K562 (cell line): Measurements from ENCODE around the gene SPIRE1. TPM values are rescaled to one million over a fixed set of nuclear protein-coding genes. Genes with fewer than 3 reads are reported as not detected.
"Not testable (repeated sequence)": the region's sequence is repeated elsewhere in the genome, so short reads cannot be mapped to it uniquely, and the experiment has no call there.

ENCODE experiments used
- ATAC-seq: fragments of 200-7000 bp; cut with Tn5 transposase; 3 replicates; pipeline ENCODE4 v1.9.1; 2020; ENCODE audit warnings: moderate library complexity
- BruUV-seq: library from RNA; stranded (reverse); fragments of 400-500 nt; replicated peaks from 2 replicates; lab custom pipeline; 2021; lab: Mats Ljungman, UMichigan
- CTCF ChIA-PET: fragments of 300-600 bp; formaldehyde crosslinking; extraction: SDS; loops from one replicate; lab custom pipeline; 2021; ENCODE audit warnings: low intra/inter-chr PET ratio; lab: Yijun Ruan, JAX
- POLR2A ChIA-PET: fragments of 300-600, 350-650 bp; sonication (Branson Sonifier 250); formaldehyde crosslinking; extraction: SDS; loops from one replicate; lab custom pipeline; 2021; ENCODE audit warnings: antibody characterized with exemption, inconsistent platforms; lab: Yijun Ruan, JAX
- DNase-seq, 4 experiments: peaks; one replicate each; pipeline versions ENCODE4 v3.0.0 to v3.0.0-alpha.2; 2011 to 2018; ENCODE audit warnings: low spot score in 3 of 4, mixed read lengths in 3 of 4; ENCODE audit errors: extremely low read depth in 1 of 4
- FAIRE-seq: peaks from 2 replicates; lab custom pipeline; 2011; peaks lifted over from hg19 to GRCh38; lab: Jason Lieb, UNC
- H2AFZ ChIP-seq: 2 replicates; pipeline ENCODE4 v1.6.0; 2011; ENCODE audit warnings: low read depth, low read length, control low read depth, inconsistent platforms
- H3K27ac ChIP-seq: fragments of 200-600 bp; 3 replicates; pipeline ENCODE4 v1.8.0; 2011; ENCODE audit warnings: low read depth, mild to moderate bottlenecking, control low read depth, inconsistent platforms, low read length, moderate library complexity, mixed read lengths; ENCODE audit errors: extremely low read depth
- H3K27me3 ChIP-seq, 2 experiments: fragments of 300-600 bp in 1 of 2; 2 replicates in 1 of 2; 3 replicates in 1 of 2; pipeline versions ENCODE4 v1.6.0 to v1.8.0; 2011; ENCODE audit warnings: inconsistent platforms in 2 of 2, low read length in 2 of 2, mild to moderate bottlenecking in 1 of 2, mixed read lengths in 1 of 2, moderate library complexity in 1 of 2; ENCODE audit not compliant: control insufficient read depth in 2 of 2, insufficient read depth in 2 of 2
- H3K36me3 ChIP-seq: fragments of 300-600 bp; 3 replicates; pipeline ENCODE4 v1.8.0; 2011; ENCODE audit warnings: mild to moderate bottlenecking, low read length, inconsistent platforms; ENCODE audit not compliant: control insufficient read depth, insufficient read depth
- H3K4me1 ChIP-seq, 2 experiments: fragments of 200-600 bp in 1 of 2; replicated peaks in 1 of 2; 2 replicates in 1 of 2; 3 replicates in 1 of 2; pipeline versions ENCODE4 v1.5.1 to v1.8.0; 2011; ENCODE audit warnings: inconsistent platforms in 2 of 2, low read length in 2 of 2, mild to moderate bottlenecking in 1 of 2, mixed read lengths in 1 of 2, moderate library complexity in 1 of 2; ENCODE audit not compliant: control insufficient read depth in 2 of 2, insufficient read depth in 2 of 2
- H3K4me2 ChIP-seq: 2 replicates; pipeline ENCODE4 v1.6.1; 2011; ENCODE audit warnings: low read length, control low read depth, inconsistent platforms, mixed read lengths; ENCODE audit not compliant: insufficient read depth
- H3K4me3 ChIP-seq: fragments of 200-600 bp; sonication (generic), shearing (Covaris generic); 2 replicates; pipeline ENCODE4 v1.5.1; 2016; ENCODE audit warnings: control low read depth, inconsistent platforms
- H3K79me2 ChIP-seq: fragments of 200-600 bp; 3 replicates; pipeline ENCODE4 v1.8.0; 2011; ENCODE audit warnings: low read length, inconsistent platforms; ENCODE audit not compliant: control insufficient read depth, insufficient read depth
- H3K9ac ChIP-seq, 2 experiments: 2 replicates each; pipeline versions ENCODE4 v1.6.0 to v1.6.1; 2011; ENCODE audit warnings: low read depth in 2 of 2, low read length in 2 of 2, control low read depth in 1 of 2, inconsistent platforms in 1 of 2, mild to moderate bottlenecking in 1 of 2, mixed read lengths in 1 of 2; ENCODE audit not compliant: insufficient read depth in 1 of 2
- H3K9me1 ChIP-seq: one replicate; pipeline ENCODE4 v1.6.0; 2011; ENCODE audit warnings: inconsistent platforms, mild to moderate bottlenecking, low read length, moderate library complexity; ENCODE audit not compliant: control insufficient read depth, insufficient read depth
- H3K9me3 ChIP-seq: replicated peaks from 2 replicates; pipeline ENCODE4 v1.5.1; 2011; ENCODE audit warnings: low read depth, low read length, inconsistent platforms; ENCODE audit not compliant: control insufficient read depth, insufficient read depth
- H4K20me1 ChIP-seq: replicated peaks from 2 replicates; pipeline ENCODE4 v1.6.1; 2011; ENCODE audit warnings: low read length, inconsistent platforms, mixed read lengths; ENCODE audit not compliant: control insufficient read depth, insufficient read depth
- BRCA1 ChIP-seq, 2 experiments: fragments of 450-650 bp in 1 of 2; sonication (generic) in 1 of 2; formaldehyde crosslinking in 1 of 2; IDR thresholded peaks; 2 replicates each; pipeline versions ENCODE4 v1.5.0 to v1.6.1; 2017 to 2020; ENCODE audit warnings: mild to moderate bottlenecking in 1 of 2, missing genetic modification reagents in 1 of 2
- CREB3L1 ChIP-seq: fragments of 450-650 bp; IDR thresholded peaks from 2 replicates; pipeline ENCODE4 v1.6.1; 2014; ENCODE audit warnings: low read depth, mild to moderate bottlenecking, moderate library complexity, borderline replicate concordance
- FOXA1 ChIP-seq: fragments of 450-650 bp; IDR thresholded peaks from 2 replicates; pipeline ENCODE4 v1.6.1; 2016; ENCODE audit warnings: mild to moderate bottlenecking, borderline replicate concordance
- JUN ChIP-seq, 2 experiments: sonication (generic) in 1 of 2; formaldehyde crosslinking in 1 of 2; IDR thresholded peaks; 2 replicates each; pipeline versions ENCODE4 v1.6.1 to v1.8.0; 2012 to 2022; ENCODE audit warnings: borderline replicate concordance in 2 of 2, mild to moderate bottlenecking in 2 of 2, improper control_type of control experiment in 1 of 2, low read depth in 1 of 2, low read length in 1 of 2, missing genetic modification reagents in 1 of 2
- KDM5B ChIP-seq: fragments of 200-600 bp; sonication (generic); IDR thresholded peaks from 2 replicates; pipeline ENCODE4 v1.6.1; 2012; ENCODE audit warnings: low read depth, mild to moderate bottlenecking, moderate library complexity, low read length, control low read depth, inconsistent platforms; ENCODE audit not compliant: insufficient replicate concordance
- NR2C2 ChIP-seq, 2 experiments: fragments of 200-800 bp in 1 of 2; sonication (Bioruptor generic) in 1 of 2; sonication (generic) in 1 of 2; formaldehyde crosslinking in 1 of 2; IDR thresholded peaks; 2 replicates each; pipeline versions ENCODE4 v1.6.1 to v1.8.0; 2016 to 2022; ENCODE audit warnings: mild to moderate bottlenecking in 1 of 2, missing compliant biosample characterization in 1 of 2, missing genetic modification characterization in 1 of 2, missing genetic modification reagents in 1 of 2
- WGBS: fragments of 100-300 bp; shearing (Covaris generic); methylation state at CpG from one replicate; pipeline ENCODE4 v1.1.6; 2016; ENCODE audit warnings: low coverage, mixed read lengths; ENCODE audit not compliant: insufficient coverage; ENCODE audit errors: missing lambda C conversion rate; 5-methylcytosine and 5-hydroxymethylcytosine counted together
- in situ Hi-C: fragments of 300-500 bp; cut with MboI; formaldehyde crosslinking; loops from 4 replicates; pipeline ENCODE4 v1.15.0; 2018; ENCODE audit warnings: inconsistent platforms, mixed read lengths
- intact Hi-C: fragments of 100-400 bp; cut with micrococcal nuclease; formaldehyde crosslinking; loops from 2 replicates; pipeline ENCODE4 v1.14.2; 2022
- polyA plus RNA-seq, 8 experiments: library from polyadenylated mRNA; depleted of rRNA in 4 of 8; stranded (reverse) in 5 of 8; unstranded in 3 of 8; fragments of >200 nt; fragmentation: Nextera tagmentation in 2 of 8; fragmentation: Illumina TruSeq in 1 of 8; extraction: Ambion mirVana in 2 of 8; extraction: Trizol in 1 of 8; gene quantifications; 2 replicates each; pipeline versions ENCODE4 v1.2.1 to v1.2.3, GENCODE V29; 2011 to 2014; ENCODE audit warnings: inconsistent platforms in 1 of 8, missing spikeins in 1 of 8
- total RNA-seq, 7 experiments: library from RNA; depleted of rRNA in 6 of 7; stranded (reverse); fragments of >200 nt in 6 of 7; fragmentation: Illumina TruSeq in 2 of 7; extraction: Trizol in 2 of 7; gene quantifications; 2 replicates each; pipeline versions ENCODE4 v1.2.1 to v1.2.3, GENCODE V29; 2011 to 2021; ENCODE audit warnings: low replicate concordance in 1 of 7
- TF ChIP-seq, protein P1 (sequence below): fragments of 450-650 bp; IDR thresholded peaks from 2 replicates; pipeline ENCODE4 v1.6.1; 2016; ENCODE audit warnings: antibody characterized with exemption

SPIRE1 gene
- total and polyA plus RNA-seq, 9 of the 15 experiments (the other 6 are each of a cell fraction or from before 2014, with no cell fraction given): 2.9 to 14.0 (median 10.2) TPM

DNA sequence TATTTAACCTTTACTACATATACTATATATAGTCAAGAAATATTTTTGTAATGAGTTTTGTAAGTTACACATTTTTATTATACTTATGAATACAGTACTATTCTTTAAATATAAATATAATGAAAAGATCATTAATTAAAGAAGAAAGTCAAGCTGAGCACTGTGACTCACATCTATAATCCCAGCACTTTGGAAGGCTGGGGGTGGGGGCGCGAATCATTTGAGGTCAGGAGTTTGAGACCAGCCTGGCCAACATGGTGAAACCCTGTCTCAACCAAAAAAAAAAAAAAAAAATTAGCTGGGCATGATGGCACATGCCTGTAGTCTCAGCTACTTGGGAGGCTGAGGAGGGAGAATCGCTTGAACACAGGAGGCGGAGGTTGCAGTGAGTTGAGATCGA, 14.2 kb downstream of the SPIRE1 start:
- Histone ChIP-seq H3K4me1 (peaks cover 9 to 21% of the 10 kb centered on the region in 2 experiments; a peak in 3 of 5 replicates), H3K79me2 (peaks cover 24% of the 10 kb centered on the region), H3K36me3 (peaks cover 17% of the 10 kb centered on the region; the same call in 2 of the 3 replicates)
- H4K20me1 ChIP-seq, H3K9me1 ChIP-seq, H2AFZ ChIP-seq, DNase-seq, intact Hi-C loops, FAIRE-seq, BruUV-seq, H3K9ac ChIP-seq, ATAC-seq, H3K4me3 ChIP-seq, H3K27me3 ChIP-seq, H3K27ac ChIP-seq, H3K4me2 ChIP-seq, H3K9me3 ChIP-seq, CTCF ChIA-PET, in situ Hi-C loops: not testable (repeated sequence)
- POLR2A ChIA-PET: interaction anchor here (0.6 to 1.4 kb wide), 2 partner anchors 9 to 281 kb away, joined by 3 read pairs; no protein-coding TSS in a partner anchor
- WGBS: 92% methylated on average over 5 of the region's 5 CpGs

- peaks cover 11 to 28% of the 10 kb centered on the region in 2 experiments; a peak in 3 of 5 replicates for H3K4me1 ChIP-seq
- H3K79me2 ChIP-seq: peaks cover 18% of the 10 kb centered on the region
- peak overlapping the region; percentile 48; the same call in 2 of the 3 replicates for H3K27ac ChIP-seq
- intact Hi-C loops (no loop called here), in situ Hi-C loops (no loop called here)
- no peak overlapping the region for H3K4me3 ChIP-seq
- ChIA-PET POLR2A (interaction anchor here (0.6 to 1.5 kb wide), 6 partner anchors 8 to 276 kb away, joined by 3 to 6 read pairs (median 4); no protein-coding TSS in a partner anchor), CTCF (interaction anchor here (0.7 kb wide), 1 partner anchor 167 kb away, joined by 4 read pairs; no protein-coding TSS in a partner anchor)
- FAIRE-seq: no peak
- no TSS peak for BruUV-seq
- H3K27me3 ChIP-seq: no peaks in the 10 kb centered on the region
- no peaks in the 10 kb centered on the region for H3K9me3 ChIP-seq
- no peak for DNase-seq
- H2AFZ ChIP-seq: peak overlapping the region; percentile 70
- H3K4me2 ChIP-seq: peak overlapping the region; percentile 56; the same call in 1 of the 2 replicates
- H4K20me1 ChIP-seq: no peaks in the 10 kb centered on the region; the same call in 1 of the 2 replicates
- H3K36me3 ChIP-seq: peaks cover under 1% of the 10 kb centered on the region; the same call in 1 of the 3 replicates
- H3K9ac ChIP-seq: peak overlapping the region; percentile 32 to 43; a peak in 2 of 4 replicates
- peak; percentile 69 for ATAC-seq
- H3K9me1 ChIP-seq: no peaks in the 10 kb centered on the region
- 45% methylated on average over 6 of the region's 6 CpGs for WGBS
- TF ChIP-seq KDM5B (no peak), NR2C2 (CRISPR knock-in tag; IDR thresholded peaks at IDR 0.05) (no peak), NR2C2 (tag; IDR thresholded peaks at IDR 0.05) (peak; percentile 9; the same call in 1 of the 2 replicates), FOXA1 (no peak), BRCA1 (IDR thresholded peaks at IDR 0.05) (no peak), BRCA1 (CRISPR knock-in tag; IDR thresholded peaks at IDR 0.05) (no peak), CREB3L1 (0 out of 2 replicates have a peak, but pooled peaks have one; percentile 5), JUN (IDR thresholded peaks at IDR 0.05; ENCODE audit: borderline replicate concordance, low read depth, low read length) (no peak), JUN (CRISPR knock-in tag; IDR thresholded peaks at IDR 0.05; ENCODE audit: borderline replicate concordance) (no peak)
- TF ChIP-seq, protein P1, sequence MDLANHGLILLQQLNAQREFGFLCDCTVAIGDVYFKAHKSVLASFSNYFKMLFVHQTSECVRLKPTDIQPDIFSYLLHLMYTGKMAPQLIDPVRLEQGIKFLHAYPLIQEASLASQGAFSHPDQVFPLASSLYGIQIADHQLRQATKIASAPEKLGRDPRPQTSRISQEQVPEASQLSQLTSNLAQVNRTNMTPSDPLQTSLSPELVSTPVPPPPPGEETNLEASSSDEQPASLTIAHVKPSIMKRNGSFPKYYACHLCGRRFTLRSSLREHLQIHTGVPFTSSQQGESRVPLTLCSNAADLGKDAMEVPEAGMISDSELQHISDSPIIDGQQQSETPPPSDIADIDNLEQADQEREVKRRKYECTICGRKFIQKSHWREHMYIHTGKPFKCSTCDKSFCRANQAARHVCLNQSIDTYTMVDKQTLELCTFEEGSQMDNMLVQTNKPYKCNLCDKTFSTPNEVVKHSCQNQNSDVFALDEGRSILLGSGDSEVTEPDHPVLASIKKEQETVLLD: no peak
These were observed 17.1 kb downstream of the SPIRE1 start for GRCh38 chr18:12640881-12641200.
